PC-3 (cell line): ENCODE data around the gene COQ10A.

Experiments used
- EZH2 ChIP-seq: fragments of 300-600 bp; sonication (generic); IDR thresholded peaks from one replicate; pipeline ENCODE4 v1.6.1; 2017; ENCODE audit warnings: antibody characterized with exemption, mild to moderate bottlenecking, low read length; ENCODE audit not compliant: unreplicated experiment
- EZH2phosphoT487 ChIP-seq: fragments of 300-600 bp; sonication (generic); IDR thresholded peaks from 2 replicates; pipeline ENCODE4 v1.6.1; 2018; ENCODE audit warnings: mild to moderate bottlenecking, antibody characterized with exemption, low read length, borderline replicate concordance
- TF ChIP-seq, protein P1 (sequence below): fragments of 300-600 bp; sonication (generic); conservative IDR thresholded peaks from 2 replicates; pipeline ENCODE4 v1.5.1; 2017; ENCODE audit warnings: antibody characterized with exemption, low read depth, mild to moderate bottlenecking, low read length

DNA sequence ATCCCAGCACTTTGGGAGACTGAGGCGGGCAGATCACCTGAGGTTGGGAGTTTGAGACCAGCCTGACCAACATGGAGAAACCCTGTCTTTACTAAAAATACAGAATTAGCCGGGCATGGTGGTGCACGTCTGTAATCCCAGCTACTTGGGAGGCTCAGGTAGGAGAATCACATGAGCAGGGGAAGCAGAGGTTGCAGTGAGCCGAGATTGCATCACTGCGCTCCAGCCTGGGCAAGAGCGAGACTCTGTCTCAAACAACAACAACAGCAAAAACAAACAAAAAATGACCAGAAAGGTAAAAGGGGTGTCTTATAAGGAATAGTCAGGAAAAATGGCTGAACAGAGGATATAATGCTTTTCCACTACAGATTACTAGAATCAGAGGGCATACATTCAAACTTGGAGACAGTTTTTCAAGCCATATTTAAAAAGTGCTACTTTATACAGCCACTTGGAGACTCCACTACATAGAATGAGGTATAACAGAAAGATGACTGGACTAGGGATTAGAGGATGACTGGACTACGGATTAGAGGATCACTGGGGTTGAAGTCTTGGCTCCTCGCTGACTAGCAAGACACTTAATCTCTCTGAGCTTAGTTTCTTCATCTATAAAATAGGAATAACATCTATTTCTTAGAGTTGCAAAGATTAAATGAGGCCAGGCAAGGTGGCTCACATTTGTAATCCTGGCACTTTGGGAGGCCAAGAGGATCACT lies 38.3 kb downstream of the COQ10A start:
- TF ChIP-seq, protein P1, sequence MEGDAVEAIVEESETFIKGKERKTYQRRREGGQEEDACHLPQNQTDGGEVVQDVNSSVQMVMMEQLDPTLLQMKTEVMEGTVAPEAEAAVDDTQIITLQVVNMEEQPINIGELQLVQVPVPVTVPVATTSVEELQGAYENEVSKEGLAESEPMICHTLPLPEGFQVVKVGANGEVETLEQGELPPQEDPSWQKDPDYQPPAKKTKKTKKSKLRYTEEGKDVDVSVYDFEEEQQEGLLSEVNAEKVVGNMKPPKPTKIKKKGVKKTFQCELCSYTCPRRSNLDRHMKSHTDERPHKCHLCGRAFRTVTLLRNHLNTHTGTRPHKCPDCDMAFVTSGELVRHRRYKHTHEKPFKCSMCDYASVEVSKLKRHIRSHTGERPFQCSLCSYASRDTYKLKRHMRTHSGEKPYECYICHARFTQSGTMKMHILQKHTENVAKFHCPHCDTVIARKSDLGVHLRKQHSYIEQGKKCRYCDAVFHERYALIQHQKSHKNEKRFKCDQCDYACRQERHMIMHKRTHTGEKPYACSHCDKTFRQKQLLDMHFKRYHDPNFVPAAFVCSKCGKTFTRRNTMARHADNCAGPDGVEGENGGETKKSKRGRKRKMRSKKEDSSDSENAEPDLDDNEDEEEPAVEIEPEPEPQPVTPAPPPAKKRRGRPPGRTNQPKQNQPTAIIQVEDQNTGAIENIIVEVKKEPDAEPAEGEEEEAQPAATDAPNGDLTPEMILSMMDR: no peak
- TF ChIP-seq EZH2 (no peak), EZH2phosphoT487 (no peak)
